Cardiac fibroblast (primary cell): Measurements from ENCODE around the gene CHID1.
A peak's percentile ranks its signal among the peaks of the same experiment; 100 is the strongest.

Experiments used
- DNase-seq, 2 donors: peaks; one replicate each; pipeline versions ENCODE4 v3.0.0 to v3.0.0-alpha.2; 2010; ENCODE audit warnings: low read depth in 2 of 2
- H3K4me3 ChIP-seq, 2 donors: replicated peaks in 1 of 2; 1 replicate in 1 of 2; 2 replicates in 1 of 2; pipeline ENCODE4 v1.5.1; 2011; ENCODE audit warnings: low read depth in 2 of 2, low read length in 2 of 2, mild to moderate bottlenecking in 2 of 2, moderate library complexity in 1 of 2
- TF ChIP-seq, protein P1 (sequence below): IDR thresholded peaks from one replicate; pipeline ENCODE4 v1.5.1; 2011; ENCODE audit warnings: low read depth, mild to moderate bottlenecking, low read length, inconsistent platforms

The CHID1 gene

DNA sequence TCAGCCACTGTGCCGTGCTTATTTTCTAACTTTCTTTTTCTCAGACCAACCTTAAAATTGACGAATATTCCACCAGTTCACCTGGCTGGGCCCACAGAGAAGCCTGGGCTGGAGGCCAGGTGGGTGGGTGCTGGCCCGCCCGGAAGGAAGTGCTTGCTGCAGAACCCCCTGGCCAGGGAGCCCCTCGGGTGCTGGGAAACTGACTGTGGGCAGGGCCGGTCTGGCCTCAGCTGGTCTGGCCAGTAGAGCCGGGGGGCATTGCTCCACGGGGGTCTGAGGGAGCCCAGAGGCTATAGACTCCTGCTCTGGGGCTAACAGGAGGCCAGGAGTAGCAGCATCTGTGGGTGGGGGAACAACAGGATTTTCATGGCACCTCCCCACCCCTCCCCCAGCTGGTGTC is 6.8 kb upstream of the CHID1 start:
- TF ChIP-seq, protein P1, sequence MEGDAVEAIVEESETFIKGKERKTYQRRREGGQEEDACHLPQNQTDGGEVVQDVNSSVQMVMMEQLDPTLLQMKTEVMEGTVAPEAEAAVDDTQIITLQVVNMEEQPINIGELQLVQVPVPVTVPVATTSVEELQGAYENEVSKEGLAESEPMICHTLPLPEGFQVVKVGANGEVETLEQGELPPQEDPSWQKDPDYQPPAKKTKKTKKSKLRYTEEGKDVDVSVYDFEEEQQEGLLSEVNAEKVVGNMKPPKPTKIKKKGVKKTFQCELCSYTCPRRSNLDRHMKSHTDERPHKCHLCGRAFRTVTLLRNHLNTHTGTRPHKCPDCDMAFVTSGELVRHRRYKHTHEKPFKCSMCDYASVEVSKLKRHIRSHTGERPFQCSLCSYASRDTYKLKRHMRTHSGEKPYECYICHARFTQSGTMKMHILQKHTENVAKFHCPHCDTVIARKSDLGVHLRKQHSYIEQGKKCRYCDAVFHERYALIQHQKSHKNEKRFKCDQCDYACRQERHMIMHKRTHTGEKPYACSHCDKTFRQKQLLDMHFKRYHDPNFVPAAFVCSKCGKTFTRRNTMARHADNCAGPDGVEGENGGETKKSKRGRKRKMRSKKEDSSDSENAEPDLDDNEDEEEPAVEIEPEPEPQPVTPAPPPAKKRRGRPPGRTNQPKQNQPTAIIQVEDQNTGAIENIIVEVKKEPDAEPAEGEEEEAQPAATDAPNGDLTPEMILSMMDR, result no peak
- no peak for DNase-seq

DNA sequence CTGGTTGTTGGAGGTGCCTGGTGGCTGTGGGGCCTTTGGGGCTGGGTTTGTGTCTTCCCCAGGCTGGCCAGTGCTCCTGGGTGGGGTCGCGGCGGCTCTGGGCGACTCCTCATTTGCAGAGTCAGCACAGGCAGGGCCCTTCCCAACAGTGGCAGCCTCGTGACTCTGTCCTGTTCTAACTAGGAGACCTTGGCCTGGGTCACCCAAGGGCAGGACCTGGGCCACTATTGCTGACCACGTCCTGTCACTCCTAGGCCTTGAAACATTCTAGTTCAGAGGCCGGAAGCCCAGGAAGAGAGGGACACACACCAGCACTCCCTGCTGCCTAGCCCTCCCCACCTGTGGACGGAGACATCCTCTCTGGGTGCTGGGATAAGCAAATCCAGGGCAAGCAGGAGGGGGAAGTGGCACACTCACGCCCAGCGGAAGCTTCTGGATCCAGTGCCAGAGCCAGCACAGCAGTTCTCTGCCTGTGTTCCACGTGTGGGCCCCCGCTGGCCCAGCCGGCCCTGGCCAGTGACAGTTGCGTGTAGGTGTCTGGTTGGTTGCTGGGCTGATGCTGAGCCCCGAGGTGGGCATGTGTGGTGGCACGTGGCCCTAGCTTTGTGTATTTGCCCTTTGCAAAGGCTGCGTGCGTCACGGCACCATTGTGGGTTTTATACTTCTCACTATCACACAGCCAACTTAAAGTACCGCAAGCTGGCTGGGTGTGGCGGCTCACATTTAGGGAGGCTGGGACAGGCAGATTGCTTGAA is 4.3 kb upstream of the CHID1 start:
- TF ChIP-seq, protein P1, result no peak
- no peak overlapping the region for H3K4me3 ChIP-seq
- no peak for DNase-seq

More for the DNA sequence above, 6.8 kb upstream of the CHID1 start:
- H3K4me3 ChIP-seq, result no peak overlapping the region

DNA sequence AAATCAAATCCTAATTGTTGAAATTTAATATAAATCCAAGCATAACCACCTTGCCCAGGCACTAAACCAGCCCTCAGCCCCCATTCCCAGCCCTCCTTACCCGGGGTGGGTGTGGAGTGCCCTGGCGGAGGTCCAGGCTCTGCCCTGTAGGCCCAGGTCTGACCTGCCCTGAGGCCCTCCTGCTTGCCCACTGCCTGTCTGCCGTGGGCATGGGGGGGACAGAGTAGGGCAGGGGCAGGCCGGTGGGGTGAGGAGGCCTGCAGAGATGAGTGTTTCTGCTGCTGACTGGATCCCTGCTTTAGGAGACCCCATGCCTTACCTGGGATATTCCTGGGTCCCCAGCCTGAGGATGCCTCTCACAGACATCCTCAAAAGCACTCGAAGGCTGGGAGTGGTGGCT is 3.6 kb upstream of the CHID1 start:
- TF ChIP-seq, protein P1, result no peak
- H3K4me3 ChIP-seq, result no peak overlapping the region
- no peak for DNase-seq

DNA sequence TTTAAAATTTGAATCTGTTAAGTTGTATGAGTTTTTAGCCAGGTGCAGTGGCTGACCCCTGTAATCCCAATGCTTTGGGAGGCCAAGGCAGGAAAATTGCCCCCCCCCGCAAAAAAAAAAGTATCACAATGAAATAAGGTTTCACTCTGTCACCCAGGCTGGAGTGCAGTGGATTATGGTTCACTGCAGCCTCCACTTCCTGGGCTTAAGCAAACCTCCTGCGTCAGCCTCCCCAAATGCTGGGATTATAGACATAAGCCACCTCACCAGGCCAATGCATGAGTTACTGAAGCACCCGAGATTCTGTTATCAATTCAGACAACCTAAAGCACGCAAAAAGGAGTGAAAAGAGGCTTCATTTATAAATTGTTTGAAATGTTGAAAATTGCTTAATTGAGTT is 2.4 kb upstream of the CHID1 start:
- DNase-seq, result no peak
- TF ChIP-seq, protein P1, result no peak
- no peak overlapping the region for H3K4me3 ChIP-seq

DNA sequence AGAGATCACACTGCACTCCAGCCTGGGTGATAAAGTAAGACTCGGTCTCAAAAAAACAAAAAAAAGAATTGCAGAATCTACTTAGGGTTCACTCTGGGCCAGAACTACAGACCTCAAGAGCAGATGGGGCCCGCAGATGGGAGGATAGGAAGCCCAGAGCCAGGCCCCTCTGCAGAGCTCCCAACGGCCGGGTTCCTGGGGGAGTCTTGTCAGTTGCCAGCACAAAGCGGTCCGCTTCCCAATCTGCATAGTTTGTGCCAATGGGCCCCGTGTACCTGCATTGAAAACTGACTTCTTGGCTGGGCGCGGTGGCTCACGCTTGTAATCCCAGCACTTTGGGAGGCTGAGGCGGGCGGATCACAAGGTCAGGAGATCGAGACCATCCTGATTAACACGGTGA is 1.7 kb upstream of the CHID1 start:
- no peak for DNase-seq
- no peak overlapping the region for H3K4me3 ChIP-seq
- TF ChIP-seq, protein P1, result no peak

DNA sequence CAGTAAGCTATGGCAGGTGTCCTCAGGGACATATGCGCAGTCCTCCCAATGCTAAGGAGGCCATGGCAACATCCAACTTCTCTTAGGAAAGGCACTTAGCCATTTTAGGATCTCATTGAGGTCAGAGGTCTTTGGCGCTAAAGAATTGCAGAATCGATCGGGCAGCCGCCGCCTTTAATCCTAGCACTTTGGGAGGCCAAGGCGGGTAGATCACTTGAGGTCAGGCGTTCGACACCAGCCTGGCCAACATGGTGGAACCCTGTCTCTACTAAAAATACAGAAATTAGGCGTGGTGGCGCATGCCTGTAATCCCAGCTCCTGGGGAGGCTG is 1.2 kb upstream of the CHID1 start:
- TF ChIP-seq, protein P1, result no peak
- H3K4me3 ChIP-seq, result peak overlapping the region in 1 of 2 donors; percentile 83
- DNase-seq, result no peak
